Endodermal cell (in vitro differentiated cells): ENCODE data around the gene TBC1D13. TPM values are rescaled to one million over a fixed set of nuclear protein-coding genes. Genes with fewer than 3 reads are reported as not detected.

Experiments
- DNase-seq: peaks from one replicate; pipeline ENCODE4 v3.0.0-alpha.2; 2017
- H3K27ac ChIP-seq: 2 replicates; pipeline ENCODE4 v1.5.1; 2013; ENCODE audit warnings: mild to moderate bottlenecking, low read depth, low read length, moderate library complexity
- H3K27me3 ChIP-seq: 2 replicates; pipeline ENCODE4 v1.6.1; 2013; ENCODE audit warnings: mild to moderate bottlenecking, low read length, moderate library complexity; ENCODE audit not compliant: insufficient read depth, control insufficient read depth, poor library complexity, severe bottlenecking
- H3K36me3 ChIP-seq: 2 replicates; pipeline ENCODE4 v1.7.0; 2013; ENCODE audit warnings: mild to moderate bottlenecking, low read length, moderate library complexity; ENCODE audit not compliant: control insufficient read depth, insufficient read depth
- H3K4me1 ChIP-seq: one replicate; pipeline ENCODE4 v1.7.0; 2013; ENCODE audit warnings: low read length; ENCODE audit not compliant: control insufficient read depth, insufficient read depth
- H3K4me3 ChIP-seq: 2 replicates; pipeline ENCODE4 v1.5.1; 2013; ENCODE audit warnings: mild to moderate bottlenecking, low read length, moderate library complexity
- H3K9ac ChIP-seq: 2 replicates; pipeline ENCODE4 v1.6.1; 2013; ENCODE audit warnings: mild to moderate bottlenecking, low read length, moderate library complexity; ENCODE audit not compliant: poor library complexity, severe bottlenecking; ENCODE audit errors: extremely low read depth
- H3K9me3 ChIP-seq: 2 replicates; pipeline ENCODE4 v1.6.1; 2013; ENCODE audit warnings: mild to moderate bottlenecking, low read length, moderate library complexity; ENCODE audit not compliant: control insufficient read depth
- H3K27ac Mint-ChIP-seq: 2 replicates; pipeline ENCODE4 v1.8.0; 2020; ENCODE audit warnings: mixed read lengths
- H3K27me3 Mint-ChIP-seq: 2 replicates; pipeline ENCODE4 v1.8.0; 2021; ENCODE audit warnings: mild to moderate bottlenecking, mixed read lengths; ENCODE audit not compliant: insufficient read depth
- H3K36me3 Mint-ChIP-seq: 2 replicates; pipeline ENCODE4 v1.8.0; 2020; ENCODE audit warnings: low read depth, mixed read lengths
- H3K4me1 Mint-ChIP-seq: 2 replicates; pipeline ENCODE4 v1.8.0; 2020; ENCODE audit warnings: mixed read lengths
- H3K4me3 Mint-ChIP-seq: 2 replicates; pipeline ENCODE4 v1.8.0; 2020; ENCODE audit warnings: mild to moderate bottlenecking, moderate library complexity, mixed read lengths
- H3K9me3 Mint-ChIP-seq: 2 replicates; pipeline ENCODE4 v1.8.0; 2020; ENCODE audit warnings: mild to moderate bottlenecking, mixed read lengths
- WGBS, 2 experiments: methylation state at CpG; one replicate each; pipeline versions ENCODE4 v1.1.5 to v1.1.7; 2013; ENCODE audit warnings: missing lambda C conversion rate in 2 of 2, mixed read lengths in 1 of 2; ENCODE audit not compliant: insufficient coverage in 1 of 2, insufficient read length in 1 of 2; 5-methylcytosine and 5-hydroxymethylcytosine counted together
- total RNA-seq, 2 donors: library from RNA; stranded (reverse); fragmentation: NEBNext Ultra II Directional in 1 of 2; extraction: Animal tissue kit (Norgen Biotek cat#: 25700) in 1 of 2; gene quantifications; 2 replicates in 1 of 2; 3 replicates in 1 of 2; pipeline ENCODE4 v1.2.1, GENCODE V29; 2021
- TF ChIP-seq, protein P1 (sequence below): fragments of 200-600 bp; sonication (generic); conservative IDR thresholded peaks from 2 replicates; pipeline ENCODE4 v1.5.0; 2021; ENCODE audit warnings: antibody characterized with exemption, mild to moderate bottlenecking

The TBC1D13 gene
- total RNA-seq, 2 donors from 2014 or later = 30.2 to 34.3 TPM

DNA sequence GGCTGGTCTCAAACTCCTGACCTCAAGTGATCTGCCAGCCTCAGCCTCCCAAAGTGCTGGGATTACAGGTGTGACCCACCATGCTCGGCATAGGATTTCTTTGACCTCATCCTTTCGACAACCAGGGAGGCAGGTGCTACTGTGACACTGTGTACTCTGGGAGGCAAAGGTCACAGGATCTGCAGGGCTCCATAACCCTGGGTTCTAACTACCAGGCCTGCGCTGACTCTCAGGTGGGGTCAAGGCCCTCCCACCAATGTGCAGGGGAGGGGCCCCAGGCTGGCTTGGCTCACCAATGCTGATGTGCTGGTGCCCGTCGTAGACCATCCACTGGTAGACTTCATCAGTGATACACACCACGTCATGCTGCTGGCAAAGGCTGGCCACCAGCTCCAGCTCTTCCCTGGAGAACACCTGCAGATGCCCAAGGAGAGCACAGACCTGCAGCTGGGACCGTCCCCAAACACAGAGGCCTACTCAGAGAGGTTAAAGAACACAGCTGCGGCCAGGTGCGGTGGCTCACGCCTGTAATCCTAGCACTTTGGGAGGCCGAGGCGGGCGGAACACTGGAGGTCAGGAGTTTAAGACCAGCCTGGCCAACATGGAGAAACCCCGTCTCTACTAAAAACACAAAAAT is 49.6 kb downstream of the TBC1D13 start:
- no peak overlapping the region for H3K9ac ChIP-seq
- Mint-ChIP-seq H3K27ac (no peak overlapping the region), H3K4me1 (peaks cover 7% of the 10 kb centered on the region), H3K36me3 (peaks cover 38% of the 10 kb centered on the region), H3K4me3 (no peak overlapping the region), H3K27me3 (no peaks in the 10 kb centered on the region), H3K9me3 (no peaks in the 10 kb centered on the region)
- no peak overlapping the region for H3K4me3 ChIP-seq
- H3K9me3 ChIP-seq = no peaks in the 10 kb centered on the region
- TF ChIP-seq, protein P1, sequence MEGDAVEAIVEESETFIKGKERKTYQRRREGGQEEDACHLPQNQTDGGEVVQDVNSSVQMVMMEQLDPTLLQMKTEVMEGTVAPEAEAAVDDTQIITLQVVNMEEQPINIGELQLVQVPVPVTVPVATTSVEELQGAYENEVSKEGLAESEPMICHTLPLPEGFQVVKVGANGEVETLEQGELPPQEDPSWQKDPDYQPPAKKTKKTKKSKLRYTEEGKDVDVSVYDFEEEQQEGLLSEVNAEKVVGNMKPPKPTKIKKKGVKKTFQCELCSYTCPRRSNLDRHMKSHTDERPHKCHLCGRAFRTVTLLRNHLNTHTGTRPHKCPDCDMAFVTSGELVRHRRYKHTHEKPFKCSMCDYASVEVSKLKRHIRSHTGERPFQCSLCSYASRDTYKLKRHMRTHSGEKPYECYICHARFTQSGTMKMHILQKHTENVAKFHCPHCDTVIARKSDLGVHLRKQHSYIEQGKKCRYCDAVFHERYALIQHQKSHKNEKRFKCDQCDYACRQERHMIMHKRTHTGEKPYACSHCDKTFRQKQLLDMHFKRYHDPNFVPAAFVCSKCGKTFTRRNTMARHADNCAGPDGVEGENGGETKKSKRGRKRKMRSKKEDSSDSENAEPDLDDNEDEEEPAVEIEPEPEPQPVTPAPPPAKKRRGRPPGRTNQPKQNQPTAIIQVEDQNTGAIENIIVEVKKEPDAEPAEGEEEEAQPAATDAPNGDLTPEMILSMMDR = no peak
- H3K4me1 ChIP-seq = no peaks in the 10 kb centered on the region
- H3K27ac ChIP-seq = no peak overlapping the region
- H3K27me3 ChIP-seq = no peaks in the 10 kb centered on the region
- DNase-seq = no peak
- 93 to 95% methylated on average over 14 of the region's 14 CpGs for WGBS, 2 experiments
- H3K36me3 ChIP-seq = peaks cover 4% of the 10 kb centered on the region

DNA sequence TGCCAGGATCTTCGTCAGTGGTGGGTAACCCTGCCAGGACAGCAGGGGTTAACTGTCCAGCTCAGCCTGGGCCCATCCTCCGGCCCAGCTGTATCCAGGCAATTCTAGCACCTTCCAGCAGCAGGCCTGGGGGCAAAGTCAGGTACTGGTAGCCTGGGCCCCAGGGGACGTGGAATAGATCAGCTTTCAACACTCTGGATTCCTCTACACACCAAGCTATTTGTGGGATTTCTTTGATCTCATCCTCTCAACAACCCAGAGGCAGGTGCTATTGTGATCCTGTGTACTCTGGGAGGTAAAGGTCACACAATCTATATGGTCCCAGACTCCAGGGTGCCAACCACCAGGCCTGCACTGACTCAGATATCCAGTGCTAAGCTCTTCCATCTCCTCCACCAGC is 51.3 kb downstream of the TBC1D13 start:
- Mint-ChIP-seq H3K4me3 (no peak overlapping the region), H3K27me3 (no peaks in the 10 kb centered on the region), H3K36me3 (peaks cover 35% of the 10 kb centered on the region), H3K27ac (peak overlapping the region; percentile 49), H3K9me3 (no peaks in the 10 kb centered on the region), H3K4me1 (peaks cover 7% of the 10 kb centered on the region)
- DNase-seq = no peak
- Histone ChIP-seq H3K36me3 (peaks cover 4% of the 10 kb centered on the region), H3K4me3 (no peak overlapping the region), H3K27me3 (no peaks in the 10 kb centered on the region), H3K9ac (no peak overlapping the region), H3K27ac (no peak overlapping the region), H3K9me3 (no peaks in the 10 kb centered on the region), H3K4me1 (no peaks in the 10 kb centered on the region)
- WGBS, 2 experiments = 84 to 90% methylated on average over 2 to 3 of the region's 3 CpGs
- TF ChIP-seq, protein P1 = no peak

DNA sequence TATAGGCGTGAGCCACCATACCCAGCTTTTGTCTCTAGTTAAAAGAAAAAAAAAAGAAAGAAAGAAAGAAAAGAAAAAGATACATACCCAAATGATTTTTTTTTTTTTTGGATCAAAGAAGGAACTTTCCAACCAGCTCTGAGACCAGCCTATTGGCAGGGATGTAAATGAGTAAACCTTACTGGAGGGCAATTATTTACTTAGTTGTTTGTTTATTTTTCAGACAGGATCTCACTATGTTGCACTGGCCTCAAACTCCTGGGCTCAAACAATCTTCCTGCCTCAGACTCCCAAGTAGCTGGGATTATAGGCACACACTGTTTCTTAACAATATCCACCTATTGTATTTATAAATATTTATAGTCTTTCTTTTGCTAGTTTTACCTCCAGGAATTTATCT is 53.5 kb downstream of the TBC1D13 start:
- no peak overlapping the region for H3K9ac ChIP-seq
- no peak overlapping the region for H3K4me3 ChIP-seq
- Mint-ChIP-seq H3K36me3 (peaks cover 31% of the 10 kb centered on the region), H3K27ac (no peak overlapping the region), H3K27me3 (no peaks in the 10 kb centered on the region), H3K9me3 (no peaks in the 10 kb centered on the region), H3K4me3 (no peak overlapping the region), H3K4me1 (peaks cover 13% of the 10 kb centered on the region)
- H3K9me3 ChIP-seq = no peaks in the 10 kb centered on the region
- TF ChIP-seq, protein P1 = no peak
- peaks cover 4% of the 10 kb centered on the region for H3K36me3 ChIP-seq
- WGBS, 2 experiments = no CpG with 5 or more reads among the region's 1 CpG
- no peaks in the 10 kb centered on the region for H3K27me3 ChIP-seq
- H3K27ac ChIP-seq = no peak overlapping the region
- DNase-seq = no peak
- peaks cover 8% of the 10 kb centered on the region for H3K4me1 ChIP-seq
